ENCODE measurements around the gene GHDC.
A peak's percentile ranks its signal among the peaks of the same experiment; 100 is the strongest.
"Not testable (repeated sequence)": the region's sequence is repeated elsewhere in the genome, so short reads cannot be mapped to it uniquely, and the experiment has no call there.

GHDC gene
- 6.3 to 38.7 (median 23.7) reads per million in 18 experiments for total RNA-seq

GRCh38 chr17:42193969-42194899 is at the start of gene GHDC:
Gene GHDC (minus strand): TSS chr17:42194494. CDS start chr17:42193581, 913 bp downstream.
- DNase-seq, result peak; percentile 81 to 83

- no peak for DNase-seq
These were observed 49.2 kb upstream of the GHDC start for GRCh38 chr17:42243493-42243982.

GRCh38 chr17:42241871-42242270 is 47.6 kb upstream of the GHDC start:
- DNase-seq, result no peak

- not testable (repeated sequence) for DNase-seq
These were observed 46.6 kb upstream of the GHDC start for GRCh38 chr17:42240863-42241262.

- DNase-seq, result no peak
These were observed 45.9 kb upstream of the GHDC start for GRCh38 chr17:42240201-42240600.

GRCh38 chr17:42239576-42239975 is 45.3 kb upstream of the GHDC start:
- not testable (repeated sequence) for DNase-seq

GRCh38 chr17:42236760-42237159 is 42.5 kb upstream of the GHDC start:
- no peak for DNase-seq

GRCh38 chr17:42233994-42234393 is 39.7 kb upstream of the GHDC start:
- DNase-seq, result no peak

GRCh38 chr17:42233156-42233555 is 38.9 kb upstream of the GHDC start:
- no peak for DNase-seq

- DNase-seq, result no peak
These were observed 35.9 kb upstream of the GHDC start for GRCh38 chr17:42230225-42230624.

- DNase-seq, result no peak
These were observed 33.8 kb upstream of the GHDC start for GRCh38 chr17:42227849-42228700.

GRCh38 chr17:42225646-42226045 is 31.4 kb upstream of the GHDC start:
- peak; percentile 55 to 57 for DNase-seq

GRCh38 chr17:42224651-42225050 is 30.4 kb upstream of the GHDC start:
- no peak for DNase-seq

- DNase-seq, result peak; percentile 62 to 70
These were observed 27.8 kb upstream of the GHDC start for GRCh38 chr17:42221886-42222745.

GRCh38 chr17:42219280-42219679 is 25.0 kb upstream of the GHDC start:
- DNase-seq, result not testable (repeated sequence)

GRCh38 chr17:42214156-42214555 is 19.9 kb upstream of the GHDC start:
- no peak for DNase-seq

GRCh38 chr17:42212382-42212781 is 18.1 kb upstream of the GHDC start:
- no peak for DNase-seq

- DNase-seq, result not testable (repeated sequence)
These were observed 17.6 kb upstream of the GHDC start for GRCh38 chr17:42211921-42212341.

GRCh38 chr17:42210046-42210445 is 15.8 kb upstream of the GHDC start:
- DNase-seq, result no peak

- DNase-seq, result peak; percentile 51 to 65
These were observed 11.9 kb upstream of the GHDC start for GRCh38 chr17:42206153-42206612.

GRCh38 chr17:42203354-42203753 is 9.1 kb upstream of the GHDC start:
- no peak for DNase-seq

- DNase-seq, result no peak
These were observed 8.4 kb upstream of the GHDC start for GRCh38 chr17:42202696-42203095.

Data from inflammatory macrophage (primary cell).